Endothelial cell of umbilical vein (primary cell): ENCODE measurements around the gene PPIB. TPM values are rescaled to one million over a fixed set of nuclear protein-coding genes. Genes with fewer than 3 reads are reported as not detected.

Experiments
- BruUV-seq: library from RNA; stranded (reverse); fragments of 400-500 nt; replicated peaks from 2 replicates; lab custom pipeline; 2021; lab: Mats Ljungman, UMichigan
- CTCF ChIA-PET: fragments of 300-600, 350-600 bp; sonication (Branson Sonifier 250); formaldehyde crosslinking; loops from one replicate; lab custom pipeline; 2021; ENCODE audit warnings: antibody characterized with exemption, inconsistent platforms; lab: Charles Lee
- POLR2A ChIA-PET: fragments of 300-600, 350-600 bp; sonication (Branson Sonifier 250); formaldehyde crosslinking; loops from one replicate; lab custom pipeline; 2021; ENCODE audit warnings: antibody characterized with exemption, inconsistent platforms; lab: Charles Lee
- DNase-seq: peaks from one replicate; pipeline ENCODE4 v3.0.0-alpha.2; 2011; ENCODE audit warnings: low read depth, low spot score
- FAIRE-seq: peaks from 2 replicates; lab custom pipeline; 2011; peaks lifted over from hg19 to GRCh38; lab: Jason Lieb, UNC
- H2AFZ ChIP-seq: 2 replicates; pipeline ENCODE4 v1.6.0; 2012; ENCODE audit warnings: low read depth, low read length, control low read depth, inconsistent platforms
- H3K27ac ChIP-seq: 2 replicates; pipeline ENCODE4 v1.5.1; 2011; ENCODE audit warnings: low read depth, mild to moderate bottlenecking, control low read depth, low read length, moderate library complexity; ENCODE audit not compliant: insufficient read depth
- H3K27me3 ChIP-seq, 2 experiments: 2 replicates each; pipeline versions ENCODE4 v1.6.0 to v1.6.1; 2011; ENCODE audit warnings: low read length in 2 of 2, mixed read lengths in 1 of 2; ENCODE audit not compliant: control insufficient read depth in 2 of 2, insufficient read depth in 2 of 2
- H3K36me3 ChIP-seq, 2 experiments: 2 replicates in 1 of 2; 3 replicates in 1 of 2; pipeline ENCODE4 v1.5.1; 2011; ENCODE audit warnings: low read length in 2 of 2, mild to moderate bottlenecking in 1 of 2, moderate library complexity in 1 of 2; ENCODE audit not compliant: control insufficient read depth in 2 of 2, insufficient read depth in 2 of 2; ENCODE audit errors: extremely low read depth in 1 of 2
- H3K4me1 ChIP-seq: 3 replicates; pipeline ENCODE4 v1.5.1; 2011; ENCODE audit warnings: mild to moderate bottlenecking, low read length; ENCODE audit not compliant: control insufficient read depth, insufficient read depth; ENCODE audit errors: extremely low read depth
- H3K4me2 ChIP-seq: 2 replicates; pipeline ENCODE4 v1.6.1; 2011; ENCODE audit warnings: low read length, control low read depth, mixed read lengths; ENCODE audit not compliant: insufficient read depth
- H3K4me3 ChIP-seq, 3 experiments: fragments of 200-600 bp in 1 of 3; sonication (generic), shearing (Covaris generic) in 1 of 3; replicated peaks in 1 of 3; 2 replicates each; pipeline ENCODE4 v1.5.1; 2011 to 2016; ENCODE audit warnings: control low read depth in 3 of 3, low read length in 3 of 3, mild to moderate bottlenecking in 2 of 3, inconsistent platforms in 1 of 3, low read depth in 1 of 3, moderate library complexity in 1 of 3; ENCODE audit not compliant: insufficient read depth in 1 of 3
- H3K79me2 ChIP-seq: 2 replicates; pipeline ENCODE4 v1.6.0; 2012; ENCODE audit warnings: low read length, inconsistent platforms; ENCODE audit not compliant: control insufficient read depth, insufficient read depth
- H3K9ac ChIP-seq: replicated peaks from 2 replicates; pipeline ENCODE3; 2011; ENCODE audit warnings: low read length, control low read depth; ENCODE audit not compliant: insufficient read depth; ENCODE audit errors: extremely low read depth
- H3K9me1 ChIP-seq: replicated peaks from 3 replicates; pipeline ENCODE4 v1.6.0; 2011; ENCODE audit warnings: mild to moderate bottlenecking, low read length; ENCODE audit not compliant: control insufficient read depth, insufficient read depth; ENCODE audit errors: extremely low read depth
- H3K9me3 ChIP-seq: replicated peaks from 2 replicates; pipeline ENCODE4 v1.5.1; 2012; ENCODE audit warnings: low read length, inconsistent platforms; ENCODE audit not compliant: control insufficient read depth, insufficient read depth
- H4K20me1 ChIP-seq: replicated peaks from 2 replicates; pipeline ENCODE3; 2011; ENCODE audit warnings: mild to moderate bottlenecking, low read length; ENCODE audit not compliant: control insufficient read depth, insufficient read depth; ENCODE audit errors: extremely low read depth
- CTCF ChIP-seq, 2 donors: IDR thresholded peaks; 1 replicate in 1 of 2; 2 replicates in 1 of 2; pipeline ENCODE4 v1.5.1; 2011; ENCODE audit warnings: low read length in 2 of 2, mild to moderate bottlenecking in 2 of 2, moderate library complexity in 2 of 2, control low read depth in 1 of 2, inconsistent platforms in 1 of 2, low read depth in 1 of 2; ENCODE audit not compliant: insufficient read depth in 1 of 2; ENCODE audit errors: extremely low read depth in 1 of 2
- EZH2 ChIP-seq: IDR thresholded peaks from 2 replicates; pipeline ENCODE4 v1.6.1; 2012; ENCODE audit warnings: borderline replicate concordance, low read depth, mild to moderate bottlenecking, moderate library complexity, low read length, inconsistent platforms; ENCODE audit not compliant: severe bottlenecking
- FOS ChIP-seq: IDR thresholded peaks from 2 replicates; pipeline ENCODE4 v1.6.1; 2011; ENCODE audit warnings: mild to moderate bottlenecking, low read length, moderate library complexity, borderline replicate concordance; ENCODE audit not compliant: insufficient read depth
- GATA2 ChIP-seq: IDR thresholded peaks from 2 replicates; pipeline ENCODE4 v1.7.0; 2011; ENCODE audit warnings: low read depth, mild to moderate bottlenecking, moderate library complexity, mixed read lengths, low read length; ENCODE audit not compliant: insufficient read length, insufficient read depth
- MAX ChIP-seq: IDR thresholded peaks from 2 replicates; pipeline ENCODE4 v1.6.1; 2011; ENCODE audit not compliant: insufficient read depth, insufficient read length
- POLR2A ChIP-seq: IDR thresholded peaks from 2 replicates; pipeline ENCODE4 v1.6.1; 2012; ENCODE audit warnings: low read depth, mild to moderate bottlenecking, control low read depth, low read length
- dilution Hi-C: fragments of 300-500 bp; cut with MboI; formaldehyde crosslinking; loops from one replicate; pipeline ENCODE4 v1.15.0; 2019; ENCODE audit warnings: low sequenced_read_pairs; ENCODE audit not compliant: extremely low pct_ligation_motif_present
- intact Hi-C: fragments of 100-400 bp; cut with micrococcal nuclease; formaldehyde crosslinking; loops from one replicate; pipeline ENCODE4 v1.10.0; 2022
- polyA plus RNA-seq, 4 experiments: library from polyadenylated mRNA; depleted of rRNA in 3 of 4; stranded (reverse) in 3 of 4; unstranded in 1 of 4; fragments of >200 nt; gene quantifications; 2 replicates each; pipeline versions ENCODE4 v1.2.1 to v1.2.3, GENCODE V29; 2011 to 2012; ENCODE audit warnings: missing spikeins in 1 of 4
- total RNA-seq: library from RNA; stranded (reverse); gene quantifications from 2 replicates; pipeline ENCODE4 v1.2.3, GENCODE V29; 2021

Gene PPIB
- total and polyA plus RNA-seq, 2 donors (not counting 3 experiments of a cell fraction or from before 2014, with no cell fraction given): 840 to 1,240 TPM

DNA sequence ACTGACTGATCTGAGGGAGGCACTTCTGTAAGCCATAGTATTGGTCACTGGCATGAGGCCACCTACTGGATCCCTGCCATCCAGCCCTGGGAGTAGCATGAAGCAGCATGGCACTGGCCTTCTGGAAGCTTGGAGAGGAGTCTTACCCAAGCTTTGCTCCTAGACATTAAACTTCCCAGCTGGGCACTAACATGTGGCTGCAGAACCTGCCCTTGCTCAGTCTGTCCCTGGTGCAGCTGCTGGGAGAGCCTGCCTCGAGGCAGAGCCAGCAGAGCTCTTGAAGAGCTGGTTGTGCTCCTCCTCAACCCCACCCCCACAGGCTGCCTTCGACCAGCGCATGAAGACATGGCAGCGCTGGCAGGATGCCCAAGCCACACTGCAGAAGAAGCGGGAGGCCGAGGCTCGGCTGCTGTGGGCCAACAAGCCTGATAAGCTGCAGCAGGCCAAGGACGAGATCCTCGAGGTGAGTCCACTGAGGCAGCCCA, 28.4 kb downstream of the PPIB start:
- CTCF ChIA-PET: interaction anchor here (0.9 to 3.2 kb wide), 2 partner anchors 15 to 19 kb away, joined by 3 to 17 read pairs; no protein-coding TSS in a partner anchor
- BruUV-seq: no TSS peak
- no peak overlapping the region for H2AFZ ChIP-seq
- no peak for TF ChIP-seq MAX
- TF ChIP-seq EZH2: no peak
- no peak for TF ChIP-seq FOS
- no peak for DNase-seq
- POLR2A ChIA-PET: no interaction called here
- no peaks in the 10 kb centered on the region for H3K79me2 ChIP-seq
- no peaks in the 10 kb centered on the region for H3K9me1 ChIP-seq
- dilution Hi-C loops: no loop called here
- no peak overlapping the region for H3K4me2 ChIP-seq
- no peaks in the 10 kb centered on the region for H3K27me3 ChIP-seq
- intact Hi-C loops: no loop called here
- H4K20me1 ChIP-seq: no peaks in the 10 kb centered on the region
- H3K36me3 ChIP-seq: peaks cover 14 to 63% of the 10 kb centered on the region in 2 experiments
- no peak overlapping the region for H3K4me3 ChIP-seq
- no peak overlapping the region for H3K27ac ChIP-seq
- no peaks in the 10 kb centered on the region for H3K4me1 ChIP-seq
- FAIRE-seq: no peak
- H3K9me3 ChIP-seq: no peaks in the 10 kb centered on the region
- H3K9ac ChIP-seq: no peak overlapping the region

DNA sequence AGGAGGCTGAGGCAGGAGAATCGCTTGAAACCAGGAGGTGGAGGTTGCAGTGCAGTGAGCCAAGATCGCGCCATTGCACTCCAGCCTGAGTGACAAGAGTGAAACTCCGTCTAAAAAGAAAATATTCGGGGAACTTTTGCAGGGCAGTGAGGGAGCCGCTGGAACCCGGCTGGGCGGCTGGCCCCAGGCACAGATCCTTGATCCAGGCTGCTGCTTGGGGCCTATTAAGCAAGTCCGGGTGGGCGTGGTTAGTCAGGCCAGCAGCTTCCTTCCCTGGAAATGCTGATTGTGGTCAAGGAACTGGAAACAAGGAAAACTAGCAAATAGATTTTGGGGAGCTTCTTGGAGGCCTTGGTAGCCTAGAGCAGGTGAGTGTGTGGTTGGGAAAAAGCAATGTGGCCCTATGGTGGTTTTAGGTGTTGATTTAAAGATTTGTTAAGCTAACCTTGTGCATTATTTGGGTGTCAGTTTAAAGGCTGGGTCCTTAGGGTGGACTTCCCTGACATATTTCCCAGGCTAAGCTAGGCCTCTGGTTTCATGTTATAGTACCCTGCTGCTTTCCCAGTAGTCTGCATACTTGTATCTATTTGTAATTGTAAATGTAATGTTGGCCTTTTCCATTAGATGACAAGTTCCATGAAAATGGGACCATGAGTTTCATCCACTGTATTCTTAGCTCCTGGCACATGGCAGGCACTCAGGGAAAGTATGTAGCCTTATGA, 29.0 kb downstream of the PPIB start:
- no peak for DNase-seq
- dilution Hi-C loops (no loop called here), intact Hi-C loops (no loop called here)
- Histone ChIP-seq H3K4me3 (no peak overlapping the region), H3K4me1 (no peaks in the 10 kb centered on the region), H3K9ac (no peak overlapping the region), H3K79me2 (no peaks in the 10 kb centered on the region), H4K20me1 (no peaks in the 10 kb centered on the region), H3K27me3 (no peaks in the 10 kb centered on the region), H3K9me1 (no peaks in the 10 kb centered on the region), H3K9me3 (no peaks in the 10 kb centered on the region), H3K4me2 (no peak overlapping the region), H3K27ac (no peak overlapping the region), H3K36me3 (peaks cover 14 to 64% of the 10 kb centered on the region in 2 experiments), H2AFZ (no peak overlapping the region)
- ChIA-PET CTCF (interaction anchor here (0.9 to 3.2 kb wide), 2 partner anchors 16 to 20 kb away, joined by 3 to 17 read pairs; no protein-coding TSS in a partner anchor), POLR2A (no interaction called here)
- no TSS peak for BruUV-seq
- no peak for FAIRE-seq
- TF ChIP-seq MAX: no peak
- TF ChIP-seq EZH2: no peak
- no peak for TF ChIP-seq POLR2A
- no peak for TF ChIP-seq GATA2
- no peak for TF ChIP-seq FOS
- no peak for TF ChIP-seq CTCF (IDR thresholded peaks at IDR 0.05; ENCODE audit: extremely low read depth in 1 of 2, insufficient read depth in 1 of 2, low read depth in 1 of 2, low read length in 2 of 2)
